NCI-H82 (cell line): ENCODE data around the gene ZNF524.
A peak's percentile ranks its signal among the peaks of the same experiment; 100 is the strongest.

ENCODE experiments used
- DNase-seq: peaks from one replicate; lab custom pipeline; 2025; lab: John Stamatoyannopoulos, UW

Gene ZNF524

DNA sequence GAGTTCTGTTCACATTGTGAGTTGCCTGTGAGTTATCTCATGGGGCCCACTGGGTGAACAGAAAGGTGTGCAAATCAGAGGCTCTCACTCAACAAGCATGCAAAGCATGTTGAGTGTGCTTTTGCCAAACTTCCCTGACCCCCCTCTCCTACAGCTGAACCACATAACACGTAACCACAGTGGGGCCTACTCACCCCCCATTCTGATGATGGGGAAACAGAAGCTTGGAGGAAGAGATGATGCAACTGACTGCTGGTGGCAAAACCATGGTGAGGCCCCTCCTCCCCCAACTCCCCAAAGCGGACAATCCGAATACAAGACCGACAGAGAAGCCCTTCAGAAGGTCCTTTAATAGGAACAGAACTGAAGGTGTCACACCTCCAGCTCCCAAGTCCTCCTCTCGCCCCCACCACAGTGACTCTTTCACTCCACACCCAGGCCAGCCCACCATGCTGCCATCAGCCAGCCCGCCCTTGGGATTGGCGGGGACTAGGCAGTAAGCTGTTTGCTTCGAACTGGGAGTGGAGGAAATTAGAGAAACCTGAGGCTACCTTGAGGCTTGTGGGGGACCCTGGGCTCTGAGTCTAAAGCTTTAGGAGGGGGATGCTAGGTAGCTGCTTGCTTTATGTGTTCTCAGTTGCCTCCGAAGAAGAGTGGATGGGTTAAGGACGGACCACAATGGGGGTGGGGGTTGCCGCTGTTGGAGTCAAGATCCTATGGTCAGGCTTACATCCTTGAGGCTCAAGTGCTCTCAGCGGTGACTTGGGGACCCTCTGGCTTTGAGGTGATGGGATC, 20.5 kb downstream of the ZNF524 start:
- DNase-seq: no peak

DNA sequence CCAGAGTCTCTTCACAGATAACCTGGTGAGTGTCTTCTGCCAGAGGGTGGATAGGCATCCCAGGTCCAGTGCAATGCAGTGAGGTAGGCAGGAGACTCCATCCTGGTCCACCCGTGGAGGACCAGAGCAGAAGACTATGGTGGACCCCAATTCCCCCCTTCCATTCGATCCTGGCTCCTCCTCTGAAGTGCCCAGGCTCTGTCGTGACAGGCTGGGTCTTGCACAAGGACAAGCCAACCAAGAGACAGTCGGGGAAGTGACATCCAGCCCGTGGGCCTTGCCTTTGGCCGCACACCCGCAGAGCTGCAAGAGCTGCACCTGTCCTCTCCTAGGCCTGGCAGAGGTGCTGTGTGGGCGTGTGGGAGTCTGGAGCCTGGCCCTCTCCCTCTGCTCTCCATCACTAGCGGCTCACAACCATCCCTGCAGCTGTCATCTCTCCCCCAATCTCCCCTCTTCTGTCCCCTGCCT, 21.2 kb downstream of the ZNF524 start:
- DNase-seq: no peak

DNA sequence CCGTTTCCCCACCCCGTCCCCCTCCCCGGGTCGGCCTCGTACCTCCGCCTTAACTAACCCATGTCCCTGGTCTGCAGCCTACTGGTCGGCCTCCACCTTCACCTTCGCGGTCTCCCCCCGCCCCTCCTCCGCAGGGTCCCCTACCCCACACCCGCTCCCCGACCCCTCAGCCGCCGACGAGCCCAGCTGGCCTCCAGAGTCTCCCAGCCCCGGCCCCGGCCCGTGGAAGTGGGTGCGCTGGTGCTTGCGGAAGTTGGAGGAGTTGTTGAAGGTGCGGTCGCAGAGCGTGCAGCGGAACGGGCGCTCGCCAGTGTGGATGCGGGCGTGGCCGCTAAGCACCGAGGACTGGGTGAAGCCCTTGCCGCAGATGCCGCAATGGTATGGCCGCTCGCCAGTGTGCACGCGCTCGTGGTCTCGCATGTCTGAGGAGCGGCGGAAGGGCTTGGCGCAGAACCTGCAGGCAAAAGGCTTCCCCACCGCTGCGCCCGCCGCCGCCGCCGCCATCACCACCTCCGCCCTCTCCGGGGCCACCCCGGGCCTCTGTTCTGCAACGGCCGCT, 21.7 kb downstream of the ZNF524 start:
- DNase-seq: no peak

DNA sequence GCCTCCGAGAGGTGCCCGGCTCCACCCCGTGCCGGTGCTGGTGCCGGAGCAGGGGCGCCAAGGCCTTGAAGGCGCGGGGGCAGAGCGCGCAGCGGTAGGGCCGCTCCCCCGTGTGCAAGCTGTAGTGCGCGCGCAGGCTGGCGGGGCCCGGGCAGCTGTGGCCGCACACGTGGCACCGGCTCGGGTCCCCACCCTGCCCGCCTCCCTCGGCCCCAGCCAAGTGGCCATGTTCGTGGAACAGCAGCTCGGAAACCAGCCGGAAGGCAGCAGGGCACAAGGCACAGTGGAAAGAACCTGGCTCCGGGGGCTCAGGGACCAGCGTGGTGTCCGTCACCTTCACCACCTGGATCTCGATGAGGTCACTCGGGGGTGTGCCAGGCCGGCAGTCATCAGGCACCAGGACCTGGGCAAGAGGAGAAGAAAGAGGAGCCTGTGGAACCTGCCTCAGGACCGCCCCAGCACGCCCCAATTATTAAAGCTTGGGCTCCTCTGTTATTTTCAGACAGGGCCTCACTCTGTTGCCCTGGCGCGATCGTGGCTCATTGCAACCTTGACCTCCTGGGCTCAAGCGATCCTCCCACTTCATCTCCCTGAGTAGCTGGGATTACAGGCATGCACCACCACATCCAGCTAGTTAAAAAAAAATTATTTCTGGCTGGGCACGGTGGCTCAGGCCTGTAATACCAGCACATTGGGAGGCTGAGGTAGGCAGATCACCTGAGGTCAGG, 22.3 kb downstream of the ZNF524 start:
- DNase-seq: no peak

DNA sequence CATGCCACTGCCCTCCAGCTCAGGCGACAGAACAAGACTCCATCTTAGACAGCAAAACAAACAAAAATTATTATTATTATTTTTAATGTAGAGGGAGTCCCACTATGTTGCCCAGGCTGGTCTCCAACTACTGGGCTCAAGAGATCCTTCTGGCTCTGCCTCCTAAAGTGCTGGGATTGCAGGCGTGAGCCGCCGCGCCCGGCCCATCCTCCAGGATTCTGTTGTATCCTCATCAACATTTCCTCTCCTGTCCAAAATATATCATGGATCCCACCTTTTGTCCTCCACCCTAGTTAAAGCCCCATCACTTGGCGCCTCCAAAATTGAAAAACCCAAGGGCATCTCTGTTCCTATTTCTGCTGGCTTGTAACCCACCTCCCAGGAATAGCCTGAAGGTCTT, 23.0 kb downstream of the ZNF524 start:
- no peak for DNase-seq

DNA sequence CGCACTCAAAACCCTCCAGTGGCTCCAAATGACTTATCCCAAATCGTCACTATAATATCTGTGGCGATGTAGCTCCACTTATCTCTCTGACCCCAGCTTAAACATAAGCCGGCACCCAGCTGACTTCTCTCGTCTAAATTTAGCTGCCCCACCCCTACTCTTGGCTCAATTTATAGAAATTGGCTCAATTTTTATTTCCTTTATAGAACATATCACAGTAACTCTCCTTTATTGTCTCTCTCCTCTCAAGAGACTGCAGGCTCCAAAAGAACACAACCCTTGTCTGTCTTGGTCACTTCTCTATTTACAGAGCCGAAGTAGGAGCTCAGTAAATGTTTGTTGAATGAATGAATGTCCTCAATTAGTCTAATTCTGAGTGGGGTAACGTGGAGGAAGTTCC, 23.5 kb downstream of the ZNF524 start:
- no peak for DNase-seq

DNA sequence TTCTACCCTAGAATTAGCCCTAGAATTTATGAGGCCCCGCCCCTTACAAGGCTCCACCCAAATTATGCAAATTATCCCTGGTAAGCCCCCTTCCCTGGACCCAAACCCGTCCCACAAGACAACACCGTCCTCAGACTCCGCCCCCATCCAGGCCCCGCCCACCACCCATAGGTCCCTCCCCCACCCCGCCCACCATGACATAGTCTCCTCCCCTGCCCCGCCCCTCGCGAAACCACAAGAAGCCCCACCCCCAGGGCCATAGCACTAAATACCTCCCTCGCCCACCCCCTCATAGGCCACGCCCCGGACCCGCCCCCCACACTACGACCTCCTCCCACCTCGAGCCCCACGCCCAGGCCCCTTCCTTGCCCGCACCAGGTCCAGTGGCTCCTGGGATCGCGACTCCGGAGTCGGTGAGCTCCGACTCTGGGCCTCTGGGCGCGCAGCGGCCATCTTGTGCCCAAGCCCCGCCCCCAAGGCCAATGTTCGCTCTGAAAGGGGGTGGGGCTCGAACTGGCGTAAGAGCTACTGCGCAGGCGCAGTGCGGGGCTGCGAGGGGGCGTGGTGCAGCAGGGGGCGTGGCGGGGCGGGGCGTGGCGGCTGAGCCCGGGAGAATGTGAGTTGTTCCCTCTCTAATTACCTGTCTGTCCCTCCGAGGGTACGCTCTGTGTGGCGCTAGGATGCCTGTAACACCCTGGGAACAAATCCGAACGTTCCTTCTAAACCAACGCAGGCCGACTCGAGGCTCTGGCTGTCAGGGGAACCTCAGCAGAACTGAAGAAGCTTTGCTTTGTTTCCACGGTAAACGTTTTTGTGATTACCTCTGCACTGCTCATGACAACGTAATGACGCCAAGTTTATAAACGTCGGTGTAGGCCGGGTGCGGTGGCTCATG, 24.3 kb downstream of the ZNF524 start, which contains the start of gene ZNF784:
TSS of gene ZNF784 (minus strand) at position 458 of the 895 bp plus-strand sequence. CDS start at position 453, 5 bp downstream.
- peak; percentile 97 for DNase-seq

DNA sequence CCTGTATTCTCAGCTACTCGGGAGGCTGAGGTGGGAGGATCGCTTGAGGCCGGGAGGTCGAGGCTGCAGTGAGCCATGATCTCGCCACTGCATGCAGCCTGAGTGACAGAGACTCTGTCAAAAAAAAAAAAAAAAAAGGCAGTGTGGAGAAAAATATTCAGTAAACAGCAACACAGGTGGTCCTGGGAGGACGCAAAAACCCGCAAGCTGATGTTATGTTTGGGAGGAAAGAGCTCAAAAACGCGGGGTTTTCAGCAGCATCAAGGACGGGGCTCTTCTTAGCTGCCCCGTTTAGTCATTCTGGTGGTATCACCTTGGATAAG, 24.9 kb downstream of the ZNF524 start:
- no peak for DNase-seq

DNA sequence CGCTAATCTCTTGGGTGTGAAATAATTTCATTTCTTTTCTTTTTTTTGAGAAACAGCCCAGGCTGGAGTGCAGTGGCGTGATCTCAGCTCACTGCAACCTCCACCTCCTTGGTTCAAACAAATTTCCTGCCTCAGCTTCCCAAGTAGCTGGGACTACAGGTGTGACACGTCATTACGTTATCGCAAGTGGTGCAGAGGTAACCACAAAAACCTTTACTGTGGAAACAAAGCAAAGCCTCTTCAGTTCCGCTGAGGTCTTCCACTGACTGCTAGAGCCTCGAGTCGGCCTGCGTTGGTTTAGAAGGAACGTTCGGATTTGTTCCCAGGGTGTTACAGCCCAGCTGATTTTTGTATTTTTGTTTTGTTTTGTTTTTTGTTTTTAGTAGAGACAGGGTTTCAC, 26.3 kb downstream of the ZNF524 start:
- DNase-seq: no peak

DNA sequence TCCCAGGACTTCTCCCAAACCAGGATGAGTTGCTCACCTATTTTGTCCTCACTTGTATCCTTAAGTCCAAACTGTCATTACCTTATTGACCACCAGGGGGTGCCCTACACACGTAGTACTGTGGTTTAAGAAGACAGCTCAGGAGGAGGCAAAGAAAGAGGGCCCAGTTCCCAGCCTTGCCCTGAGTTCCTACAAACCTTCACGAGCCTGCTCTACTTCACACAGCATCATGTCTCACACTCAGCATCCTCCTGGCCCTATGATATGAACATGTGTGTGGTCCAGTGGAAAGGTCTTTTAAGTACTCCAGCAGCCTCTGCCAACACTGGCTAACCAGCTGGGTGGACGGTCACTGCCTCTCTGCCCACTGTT, 32.4 kb downstream of the ZNF524 start:
- DNase-seq: peak; percentile 97

DNA sequence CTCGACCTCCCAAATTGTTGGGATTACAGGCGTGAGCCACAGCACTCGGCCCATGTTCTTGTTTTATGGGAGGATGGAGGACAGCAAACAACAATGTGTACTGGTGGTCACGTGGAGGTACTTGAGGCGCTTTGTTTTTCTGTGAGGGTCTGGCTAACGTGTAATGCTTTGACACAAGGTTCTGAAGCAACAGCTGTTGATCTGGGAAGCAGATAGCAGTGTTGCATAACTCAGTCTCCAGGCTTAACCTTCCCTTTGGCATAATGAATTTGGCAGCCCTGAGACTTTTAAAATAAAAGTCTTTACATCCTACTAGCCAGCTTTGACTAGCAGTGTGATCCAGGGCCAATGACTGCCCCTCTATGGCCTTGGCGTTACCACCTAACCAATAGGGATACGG, 33.8 kb downstream of the ZNF524 start:
- no peak for DNase-seq

DNA sequence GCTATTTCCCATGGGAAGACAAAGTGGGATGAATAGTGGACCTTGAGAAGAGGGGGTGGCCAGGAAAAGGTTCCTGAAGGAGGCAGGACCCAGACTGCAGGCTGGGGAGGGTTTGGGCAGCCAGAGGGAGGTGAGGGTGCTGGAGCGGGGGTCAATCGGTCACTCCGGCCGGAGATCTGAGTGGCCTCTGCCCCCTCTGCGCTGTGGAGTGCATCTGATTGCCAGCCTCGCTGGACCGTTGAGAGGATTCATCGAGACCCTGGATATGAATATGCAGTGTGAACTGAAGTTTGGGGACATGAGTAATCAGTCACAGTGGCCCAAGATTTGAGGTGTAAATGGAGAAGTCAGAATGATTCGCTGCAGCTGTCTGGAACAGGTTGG, 35.2 kb downstream of the ZNF524 start:
- DNase-seq: no peak

DNA sequence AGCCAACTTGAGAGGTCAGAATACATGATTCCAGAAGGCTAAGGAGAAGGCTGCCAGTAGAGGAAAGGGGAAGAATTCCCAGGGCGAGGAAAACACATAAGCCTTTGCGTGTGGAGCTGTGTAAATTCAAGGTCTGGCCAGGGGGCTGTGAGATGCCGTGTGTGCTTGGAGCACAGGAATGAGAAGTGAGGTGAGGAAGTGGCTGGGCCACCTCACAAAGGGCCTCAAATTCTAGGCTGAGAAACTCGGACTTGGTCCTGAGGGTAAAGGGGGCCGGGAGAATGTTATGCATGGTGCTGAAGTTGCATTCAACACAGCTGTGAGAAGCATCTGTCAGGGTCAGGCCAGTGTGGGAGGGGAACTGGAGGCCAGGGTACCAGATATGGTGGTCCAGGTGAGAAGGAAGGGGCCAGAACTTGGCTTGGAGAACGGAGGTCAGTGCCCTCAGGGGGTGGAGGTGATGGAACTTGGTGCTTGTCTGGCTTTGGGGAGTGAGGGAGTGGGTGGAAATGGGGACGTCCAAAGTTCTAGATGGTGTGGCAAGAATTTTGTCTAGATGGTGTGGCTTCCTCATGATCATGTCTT, 35.9 kb downstream of the ZNF524 start:
- no peak for DNase-seq

DNA sequence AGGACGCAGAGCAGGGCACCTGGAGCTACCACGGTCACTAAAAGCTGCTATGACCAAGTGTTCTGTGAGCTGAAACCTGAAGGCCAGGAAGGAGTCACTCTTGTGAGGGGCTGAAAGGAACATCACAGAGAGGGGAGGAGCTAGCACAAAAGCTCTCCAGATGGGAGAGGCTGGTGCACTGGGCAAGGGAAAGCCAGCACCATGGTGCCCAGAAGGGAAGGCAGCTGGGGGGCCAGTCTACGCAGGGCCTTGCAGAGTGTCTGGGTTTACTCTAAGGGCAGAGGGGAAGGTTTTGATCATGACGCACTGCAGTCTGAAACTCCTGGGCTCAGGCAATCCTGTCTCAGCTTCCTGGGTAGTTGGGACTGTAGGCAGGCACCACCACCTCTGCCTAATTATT, 36.6 kb downstream of the ZNF524 start:
- no peak for DNase-seq

DNA sequence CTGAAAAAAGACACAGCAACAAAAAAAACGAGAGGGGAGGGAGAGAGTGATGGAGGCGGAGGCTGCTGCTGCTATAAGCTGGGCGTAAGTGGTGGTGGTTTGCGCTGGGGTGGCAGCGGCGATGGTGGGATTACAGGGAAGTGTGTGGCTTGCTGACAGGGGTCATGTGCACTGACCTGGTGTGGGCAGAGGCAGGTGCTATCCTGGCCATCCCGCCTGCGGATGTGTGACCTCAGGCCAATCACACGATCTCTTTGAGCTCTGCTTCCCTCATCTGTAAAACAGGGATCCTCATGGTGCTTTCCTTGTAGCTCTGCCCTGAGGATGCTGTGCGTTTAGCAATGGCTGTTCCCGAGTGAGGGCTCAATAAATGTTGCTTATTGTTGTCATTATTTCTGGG, 37.4 kb downstream of the ZNF524 start:
- DNase-seq: no peak

DNA sequence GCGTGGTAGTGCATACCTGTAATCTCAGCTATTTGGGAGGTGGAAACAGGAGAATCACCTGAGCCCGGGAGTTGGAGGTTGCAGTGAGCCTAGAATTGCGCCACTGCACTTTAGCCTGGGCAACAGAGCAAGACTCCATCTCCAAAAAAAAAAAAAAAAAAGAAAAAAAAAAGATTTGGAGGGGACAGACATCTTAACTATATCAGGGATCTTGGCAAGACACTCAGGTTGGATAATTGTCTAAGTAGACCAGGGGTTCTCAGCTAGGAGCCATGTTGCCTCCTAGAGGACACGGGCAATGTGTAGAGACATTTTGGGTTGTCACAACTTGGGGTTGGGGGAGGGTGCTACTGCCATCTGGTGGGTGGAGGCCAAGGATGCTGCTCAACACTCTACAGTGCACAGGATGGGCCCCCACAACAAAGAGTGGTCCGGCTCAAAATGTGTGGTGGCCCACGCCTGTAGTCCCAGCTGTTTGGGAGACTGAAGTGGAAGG, 38.8 kb downstream of the ZNF524 start:
- DNase-seq: peak; percentile 80

DNA sequence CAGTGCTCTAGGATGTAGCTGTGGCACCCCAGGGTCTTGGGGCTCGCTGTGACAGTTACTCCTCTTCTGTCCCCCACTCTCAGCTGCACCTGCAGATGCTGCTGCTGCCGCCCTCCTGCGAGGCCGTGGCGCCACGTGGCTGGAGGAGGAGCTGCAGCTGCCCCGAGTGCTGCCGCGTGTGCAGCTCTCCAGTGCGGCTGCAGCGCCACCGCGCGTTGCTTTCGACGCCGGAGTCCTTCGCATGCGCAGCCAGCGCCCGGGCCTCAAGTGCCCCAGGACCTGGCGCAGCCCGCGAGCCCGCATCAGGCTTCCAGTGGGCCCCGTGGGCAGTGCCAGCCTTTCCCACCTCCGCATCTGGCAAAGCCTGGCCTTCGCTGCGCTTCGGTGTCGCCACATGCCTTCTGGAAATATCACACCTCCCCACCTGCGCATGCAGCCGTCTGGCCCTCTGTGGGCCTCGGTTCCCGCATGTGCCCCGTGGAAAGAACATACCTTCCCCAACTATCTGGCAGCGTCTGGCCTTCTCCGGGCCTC, 40.0 kb downstream of the ZNF524 start:
- DNase-seq: peak; percentile 70

DNA sequence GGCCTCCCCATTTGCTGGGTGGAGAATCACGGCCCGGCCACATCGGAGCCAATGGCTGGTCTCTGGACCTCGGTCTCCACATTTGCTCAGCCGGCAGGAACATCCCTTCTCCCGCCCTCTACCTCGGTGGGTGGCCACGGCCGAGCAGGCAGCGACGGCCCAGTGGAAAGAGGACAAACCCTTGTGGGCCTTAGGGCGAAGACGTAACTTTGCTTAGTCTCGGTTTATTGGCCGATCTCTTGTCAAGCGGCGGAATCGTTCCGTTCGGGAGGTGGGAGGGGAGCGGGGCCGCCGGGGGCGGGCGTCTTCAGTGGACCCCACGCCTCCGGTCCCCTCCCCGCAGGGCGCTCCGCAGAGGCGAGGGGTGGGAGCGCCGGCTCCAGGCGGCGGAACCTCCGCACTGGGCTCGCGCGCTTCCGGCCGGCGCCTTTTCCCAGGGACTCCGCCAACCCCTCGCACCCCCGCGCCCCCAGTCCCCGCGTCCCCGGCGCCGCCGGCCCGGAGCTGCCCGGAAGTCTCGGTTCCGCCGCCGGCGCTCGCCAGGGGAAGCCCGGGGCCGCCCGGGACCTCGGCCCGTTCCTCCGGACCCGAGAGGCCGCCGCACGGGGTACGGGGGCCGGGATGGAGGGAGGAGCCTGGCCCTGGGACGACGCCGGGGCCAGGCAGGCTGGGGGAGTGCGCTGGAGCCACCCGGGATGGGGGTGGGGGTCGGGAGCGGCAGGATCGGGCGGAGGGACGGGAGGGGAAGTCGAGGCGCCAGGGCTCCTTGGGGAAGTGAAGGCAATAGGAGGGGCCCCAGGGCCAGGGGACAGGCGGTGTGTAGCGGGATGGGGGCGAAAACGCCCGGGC, 40.7 kb downstream of the ZNF524 start, which contains the start of gene ZNF580:
TSS of gene ZNF580 (plus strand) at position 426 of the 849 bp plus-strand sequence. CDS start 1,507 bp downstream, outside the sequence.
- peak; percentile 86 for DNase-seq

DNA sequence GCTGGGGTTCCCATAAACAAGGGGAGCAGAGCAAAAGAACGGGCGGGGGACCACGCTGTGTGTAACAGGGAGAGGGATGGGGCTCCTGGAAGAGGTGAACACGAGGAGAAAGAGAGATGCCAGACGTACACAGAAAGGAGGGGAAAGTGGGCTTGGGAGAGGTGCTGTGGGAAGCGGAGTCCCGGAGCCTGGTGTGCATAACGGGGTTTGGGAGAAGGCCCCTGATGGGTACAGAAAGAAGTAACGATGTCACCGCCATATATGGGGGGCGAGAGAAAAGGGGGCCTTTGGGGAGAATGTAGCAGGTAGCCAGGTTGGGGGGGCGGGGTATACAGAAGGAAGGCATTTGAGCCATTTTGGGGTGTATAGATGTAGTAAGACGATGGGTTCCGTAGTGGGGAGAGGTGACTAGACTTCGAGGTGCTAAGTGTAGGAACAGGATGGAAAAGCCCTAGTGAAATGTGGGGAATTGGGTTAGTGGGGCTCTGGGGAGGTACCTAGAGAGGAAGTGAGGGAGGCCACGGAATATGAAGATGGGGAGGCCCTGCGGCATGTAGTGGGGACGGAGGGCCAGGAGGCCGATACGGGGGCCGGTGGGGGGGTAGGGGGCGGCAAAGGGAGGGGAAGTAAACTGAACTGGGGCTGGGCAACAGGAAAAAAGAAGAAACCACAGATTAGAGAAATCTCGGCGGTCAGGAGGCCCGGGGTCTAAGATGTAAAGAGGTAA, 41.5 kb downstream of the ZNF524 start:
- DNase-seq: peak; percentile 64
